ENCODE data around the gene TMEM201.

The TMEM201 gene

GRCh38 chr1:9607352-9607751 is 18.6 kb downstream of the TMEM201 start:
- TF ChIP-seq ZFX (IDR thresholded peaks at IDR 0.05; ENCODE audit: borderline replicate concordance): no peak
- TF ChIP-seq, protein P1, sequence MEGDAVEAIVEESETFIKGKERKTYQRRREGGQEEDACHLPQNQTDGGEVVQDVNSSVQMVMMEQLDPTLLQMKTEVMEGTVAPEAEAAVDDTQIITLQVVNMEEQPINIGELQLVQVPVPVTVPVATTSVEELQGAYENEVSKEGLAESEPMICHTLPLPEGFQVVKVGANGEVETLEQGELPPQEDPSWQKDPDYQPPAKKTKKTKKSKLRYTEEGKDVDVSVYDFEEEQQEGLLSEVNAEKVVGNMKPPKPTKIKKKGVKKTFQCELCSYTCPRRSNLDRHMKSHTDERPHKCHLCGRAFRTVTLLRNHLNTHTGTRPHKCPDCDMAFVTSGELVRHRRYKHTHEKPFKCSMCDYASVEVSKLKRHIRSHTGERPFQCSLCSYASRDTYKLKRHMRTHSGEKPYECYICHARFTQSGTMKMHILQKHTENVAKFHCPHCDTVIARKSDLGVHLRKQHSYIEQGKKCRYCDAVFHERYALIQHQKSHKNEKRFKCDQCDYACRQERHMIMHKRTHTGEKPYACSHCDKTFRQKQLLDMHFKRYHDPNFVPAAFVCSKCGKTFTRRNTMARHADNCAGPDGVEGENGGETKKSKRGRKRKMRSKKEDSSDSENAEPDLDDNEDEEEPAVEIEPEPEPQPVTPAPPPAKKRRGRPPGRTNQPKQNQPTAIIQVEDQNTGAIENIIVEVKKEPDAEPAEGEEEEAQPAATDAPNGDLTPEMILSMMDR (IDR thresholded peaks at IDR 0.05): no peak
- H3K27ac ChIP-seq: no peak overlapping the region

GRCh38 chr1:9609998-9610397 is 21.3 kb downstream of the TMEM201 start:
- no peak overlapping the region for H3K27ac ChIP-seq
- TF ChIP-seq ZFX (IDR thresholded peaks at IDR 0.05; ENCODE audit: borderline replicate concordance): no peak
- TF ChIP-seq, protein P1 (IDR thresholded peaks at IDR 0.05): no peak

- TF ChIP-seq, protein P1 (IDR thresholded peaks at IDR 0.05): no peak
- TF ChIP-seq ZFX (IDR thresholded peaks at IDR 0.05; ENCODE audit: borderline replicate concordance): no peak
- H3K27ac ChIP-seq: no peak overlapping the region
Measured at GRCh38 chr1:9610548-9610947, 21.8 kb downstream of the TMEM201 start.

DNA sequence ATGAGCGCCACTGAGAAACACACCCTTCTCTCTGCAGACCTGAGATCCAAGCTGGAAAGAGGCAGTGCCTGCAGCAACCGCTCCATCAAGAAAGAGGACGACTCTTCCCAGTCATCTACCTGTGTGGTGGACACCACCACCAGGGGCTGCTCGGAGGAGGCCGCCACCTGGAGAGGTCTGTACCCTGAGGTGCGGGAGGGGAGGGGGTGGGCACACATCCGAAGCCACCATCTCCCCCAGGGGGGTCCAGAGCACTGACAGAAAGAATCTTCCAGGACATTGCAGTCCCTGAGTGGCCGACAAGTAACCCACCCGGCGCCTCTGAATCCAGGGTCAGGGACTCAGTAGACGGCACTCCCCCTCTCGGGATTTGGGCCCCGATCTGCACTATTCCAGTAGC is 23.0 kb downstream of the TMEM201 start:
- H3K27ac ChIP-seq: no peak overlapping the region
- TF ChIP-seq ZFX (IDR thresholded peaks at IDR 0.05; ENCODE audit: borderline replicate concordance): no peak
- TF ChIP-seq, protein P1 (IDR thresholded peaks at IDR 0.05): no peak

DNA sequence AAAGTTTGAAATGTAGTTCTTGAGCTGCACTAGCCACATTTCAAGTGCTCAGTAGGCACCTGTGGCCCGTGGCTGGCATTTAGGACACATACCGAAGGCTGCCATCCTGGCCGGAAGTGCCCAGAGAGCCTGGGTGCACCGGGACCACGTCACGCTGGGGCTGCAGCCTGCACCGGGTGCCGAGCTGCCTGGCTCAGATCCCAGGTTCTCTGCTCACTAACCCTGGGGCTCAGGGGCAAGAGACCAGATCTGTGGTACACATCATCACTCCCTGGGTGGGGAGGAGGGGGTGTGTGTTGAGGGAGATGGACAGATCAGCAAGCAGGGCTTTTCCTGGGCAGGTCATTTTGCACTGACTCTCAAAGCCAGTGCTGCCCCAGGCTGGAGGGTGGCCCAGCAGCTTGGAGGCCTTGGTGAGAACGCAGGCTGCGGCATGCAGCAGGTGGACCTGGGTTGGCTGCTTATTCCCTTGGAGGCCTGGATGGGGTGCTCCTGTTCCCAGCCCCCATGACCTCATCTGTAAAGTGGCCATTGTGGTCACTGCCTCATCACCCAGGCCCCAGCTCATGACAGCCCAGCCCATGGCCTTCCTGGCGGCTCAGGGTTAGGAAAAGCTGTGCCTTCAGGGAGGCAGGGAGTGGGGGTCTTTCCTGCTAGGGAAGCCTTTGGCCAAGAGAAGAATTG is 23.6 kb downstream of the TMEM201 start:
- H3K27ac ChIP-seq: no peak overlapping the region
- TF ChIP-seq, protein P1 (IDR thresholded peaks at IDR 0.05): no peak
- no peak for TF ChIP-seq ZFX (IDR thresholded peaks at IDR 0.05; ENCODE audit: borderline replicate concordance)

- H3K27ac ChIP-seq: no peak overlapping the region
- TF ChIP-seq, protein P1 (IDR thresholded peaks at IDR 0.05): no peak
- no peak for TF ChIP-seq ZFX (IDR thresholded peaks at IDR 0.05; ENCODE audit: borderline replicate concordance)
Measured at GRCh38 chr1:9612871-9613624, 24.3 kb downstream of the TMEM201 start.

All from 22Rv1 (cell line).